Amygdala (tissue), 56 donors: ENCODE measurements around the gene PRKX.
"Not testable (repeated sequence)": the region's sequence is repeated elsewhere in the genome, so short reads cannot be mapped to it uniquely, and the experiment has no call there.

Experiments
- DNase-seq, 56 donors: peaks; one replicate each; lab custom pipeline; 2025; lab: John Stamatoyannopoulos, UW

PRKX gene

DNA sequence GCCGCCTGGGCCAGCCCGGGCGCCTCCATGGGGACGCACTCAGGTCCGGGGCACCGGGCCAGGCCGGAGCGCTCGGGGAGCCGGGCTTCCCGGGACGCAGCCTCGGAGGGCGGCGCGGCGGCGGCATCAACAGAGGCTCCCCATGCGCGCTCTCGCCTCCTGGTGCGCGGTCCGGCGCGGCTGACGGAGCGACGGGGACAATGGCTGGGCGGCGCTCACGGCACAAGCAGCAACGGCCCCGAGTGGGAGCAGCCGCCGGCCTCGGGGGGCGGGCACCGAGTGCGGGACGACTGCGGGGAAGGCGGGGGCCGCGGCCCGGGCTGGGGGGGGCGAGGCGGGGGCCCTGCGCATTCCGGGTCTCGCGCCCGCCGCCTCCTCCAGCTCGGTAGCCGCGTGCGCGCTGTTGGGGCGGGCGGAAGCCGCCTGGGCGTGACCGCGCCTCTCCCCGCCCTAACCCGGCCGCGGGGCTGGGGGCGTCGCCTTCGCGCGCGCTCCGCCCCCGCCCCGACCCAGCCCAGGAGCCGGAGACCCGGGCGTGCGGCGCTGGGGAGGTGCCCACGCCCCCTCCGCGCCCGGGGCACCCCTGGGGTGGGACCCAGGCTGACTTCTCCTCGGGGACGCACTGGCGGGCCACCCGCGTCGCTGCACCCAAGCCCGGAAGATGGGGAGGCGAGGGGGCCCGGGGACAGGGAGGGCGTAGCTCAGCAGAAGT, at the start of gene PRKX:
PRKX (minus strand) TSS at position 425 of the 712 bp plus-strand sequence; CDS start at position 29, 396 bp downstream.
- peak in 31 of 56 donors; percentile 1 to 69 (median 16) for DNase-seq

GRCh38 chrX:3763111-3763510, 49.7 kb upstream of the PRKX start:
- DNase-seq, result no peak

GRCh38 chrX:3757510-3758025, 44.1 kb upstream of the PRKX start:
- no peak for DNase-seq

DNA sequence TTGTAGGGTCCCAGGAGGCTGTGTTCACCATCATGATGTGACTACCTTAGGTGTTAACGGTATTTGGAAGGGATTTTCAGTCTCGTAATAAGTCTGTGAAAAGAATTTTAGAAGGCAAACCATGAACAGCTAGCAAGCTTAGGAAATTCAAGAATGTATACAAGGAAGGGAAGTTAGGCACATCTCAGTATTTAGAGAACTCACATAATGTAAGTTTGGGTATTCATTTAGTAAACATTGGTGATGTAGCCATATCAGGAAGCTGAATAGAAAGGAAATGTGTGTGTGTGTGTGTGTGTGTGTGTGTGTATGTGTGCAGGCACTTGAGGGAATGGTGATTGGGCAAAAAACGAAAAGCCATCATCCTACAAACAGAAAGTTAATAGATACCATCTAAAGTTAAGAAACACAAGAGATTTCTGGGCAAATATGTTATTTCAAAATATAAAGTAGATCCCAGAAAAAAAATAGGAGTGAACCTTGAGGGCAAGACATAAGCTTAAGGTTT, 34.7 kb upstream of the PRKX start:
- no peak for DNase-seq

DNA sequence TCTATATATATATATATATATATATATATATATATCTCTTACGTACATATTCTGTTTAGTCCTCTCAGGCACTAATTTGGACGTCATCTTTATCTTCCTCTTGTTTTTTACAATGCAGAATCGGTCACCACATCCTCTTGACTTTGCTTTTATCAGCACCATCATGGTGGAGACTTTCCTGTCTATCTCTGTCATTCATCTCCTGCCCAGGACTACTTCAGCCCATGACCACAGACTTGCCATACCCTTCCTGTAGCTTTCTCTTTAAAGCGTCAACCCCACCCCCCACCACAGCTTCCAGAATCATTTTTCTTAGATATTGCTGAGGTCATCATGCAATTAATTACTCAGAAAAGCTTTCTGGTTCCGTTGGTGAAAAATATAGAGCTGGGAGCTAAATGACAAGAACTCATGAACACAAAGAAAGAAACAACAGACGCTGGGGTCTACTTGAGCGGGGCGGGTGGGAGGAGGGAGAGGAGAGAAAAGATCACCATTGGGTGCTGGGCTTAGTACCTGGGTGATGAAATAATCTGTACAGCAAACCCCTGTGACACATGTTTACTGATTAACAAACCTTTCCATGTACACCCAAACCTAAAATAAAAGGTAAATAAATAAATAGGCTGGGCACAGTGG, 30.5 kb upstream of the PRKX start:
- DNase-seq, result no peak

DNA sequence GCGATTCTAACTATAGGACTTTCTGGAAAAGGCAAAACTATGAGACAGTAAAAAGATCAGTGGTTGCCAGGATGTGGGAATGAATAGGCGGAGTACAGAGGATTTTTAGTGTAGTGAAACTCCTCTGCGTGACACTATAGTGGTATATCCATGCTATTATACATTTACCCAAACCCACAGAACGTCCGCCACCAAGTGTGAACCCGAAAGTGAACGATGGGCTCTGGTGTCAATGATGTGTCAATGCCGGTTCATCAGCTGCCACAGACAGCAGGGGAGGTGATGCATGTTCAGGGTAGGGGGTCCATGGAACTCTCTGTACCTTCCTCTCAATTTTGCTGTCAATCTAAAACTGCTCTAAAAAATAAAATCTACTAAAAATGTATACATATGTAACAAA, 27.5 kb upstream of the PRKX start:
- not testable (repeated sequence) for DNase-seq

DNA sequence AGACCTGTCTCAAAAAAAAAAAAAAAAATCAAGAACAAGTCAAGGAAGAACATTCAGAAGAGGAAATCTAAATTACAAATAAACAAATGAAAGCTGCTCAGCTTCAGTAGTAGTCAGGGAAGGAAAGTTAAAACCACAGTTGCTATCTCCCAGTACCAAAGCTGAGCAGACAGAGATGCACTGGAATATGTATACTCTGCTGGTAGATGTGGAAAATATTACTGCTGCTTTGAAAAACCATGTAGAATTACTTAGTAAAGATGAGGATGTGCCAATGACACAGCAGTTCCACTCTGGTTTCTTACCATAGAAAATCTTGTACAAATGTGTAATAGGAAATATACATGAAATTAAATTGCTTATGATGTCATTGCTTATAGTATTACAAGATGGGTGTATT, 25.1 kb upstream of the PRKX start:
- DNase-seq, result no peak

DNA sequence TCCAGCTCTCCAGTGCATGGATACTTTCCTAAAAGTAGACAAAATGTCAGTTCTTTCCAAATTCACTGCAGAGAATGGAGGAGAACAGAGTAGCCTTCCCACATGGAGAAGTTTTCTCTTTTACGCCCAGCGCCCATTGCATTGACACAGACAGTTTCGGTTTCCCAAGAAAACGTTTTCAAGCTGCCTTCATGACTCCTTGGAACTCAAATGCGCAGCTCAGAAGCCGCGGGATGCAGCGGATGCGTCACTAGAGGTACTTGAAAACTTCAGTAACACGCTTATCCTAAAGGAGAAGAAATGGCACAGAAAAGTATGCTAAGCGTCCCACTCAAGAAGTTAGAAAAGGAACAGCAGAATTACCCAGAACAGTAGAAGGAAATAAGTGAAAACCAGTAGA, 23.1 kb upstream of the PRKX start:
- DNase-seq, result not testable (repeated sequence)

GRCh38 chrX:3735891-3736290, 22.4 kb upstream of the PRKX start:
- DNase-seq, result not testable (repeated sequence)

DNA sequence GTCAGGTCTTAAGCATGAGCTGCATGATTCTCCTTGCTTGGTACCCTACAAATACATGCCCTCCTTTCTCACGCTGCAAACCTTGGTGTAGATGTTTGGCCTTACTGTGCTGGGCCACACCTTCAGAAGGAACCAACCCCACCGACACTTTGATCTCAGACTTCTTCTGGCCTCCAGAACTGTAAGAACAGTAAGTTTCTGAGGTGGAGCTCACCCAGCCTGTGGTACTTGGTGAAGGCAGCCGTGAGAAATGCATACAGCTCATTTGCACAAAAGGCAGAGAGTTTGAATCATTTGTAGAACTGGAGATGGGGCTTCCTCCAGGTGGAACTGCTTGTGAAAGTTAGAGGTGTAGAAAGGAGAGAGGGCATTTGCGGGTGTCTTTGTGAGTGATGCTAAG, 21.0 kb upstream of the PRKX start:
- DNase-seq, result not testable (repeated sequence)

DNA sequence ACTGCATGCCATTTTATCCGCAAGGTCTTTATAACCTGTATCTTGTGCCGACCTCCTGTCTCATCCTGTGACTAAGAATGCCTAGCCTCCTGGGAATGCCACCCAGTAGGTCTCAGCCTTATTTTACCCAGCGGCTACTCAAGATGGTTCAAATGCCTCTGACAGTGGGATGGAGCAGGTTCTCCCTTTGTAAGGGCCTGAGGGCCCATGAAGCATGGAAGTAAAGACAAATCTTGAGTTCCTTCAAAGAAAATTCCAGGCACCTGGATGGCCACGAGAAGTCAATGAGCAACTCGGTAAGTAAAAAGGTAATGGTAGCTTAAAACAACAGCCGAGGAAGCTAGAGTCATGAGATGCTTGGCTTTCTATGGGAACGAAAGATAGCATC, 19.6 kb upstream of the PRKX start:
- DNase-seq, result no peak

DNA sequence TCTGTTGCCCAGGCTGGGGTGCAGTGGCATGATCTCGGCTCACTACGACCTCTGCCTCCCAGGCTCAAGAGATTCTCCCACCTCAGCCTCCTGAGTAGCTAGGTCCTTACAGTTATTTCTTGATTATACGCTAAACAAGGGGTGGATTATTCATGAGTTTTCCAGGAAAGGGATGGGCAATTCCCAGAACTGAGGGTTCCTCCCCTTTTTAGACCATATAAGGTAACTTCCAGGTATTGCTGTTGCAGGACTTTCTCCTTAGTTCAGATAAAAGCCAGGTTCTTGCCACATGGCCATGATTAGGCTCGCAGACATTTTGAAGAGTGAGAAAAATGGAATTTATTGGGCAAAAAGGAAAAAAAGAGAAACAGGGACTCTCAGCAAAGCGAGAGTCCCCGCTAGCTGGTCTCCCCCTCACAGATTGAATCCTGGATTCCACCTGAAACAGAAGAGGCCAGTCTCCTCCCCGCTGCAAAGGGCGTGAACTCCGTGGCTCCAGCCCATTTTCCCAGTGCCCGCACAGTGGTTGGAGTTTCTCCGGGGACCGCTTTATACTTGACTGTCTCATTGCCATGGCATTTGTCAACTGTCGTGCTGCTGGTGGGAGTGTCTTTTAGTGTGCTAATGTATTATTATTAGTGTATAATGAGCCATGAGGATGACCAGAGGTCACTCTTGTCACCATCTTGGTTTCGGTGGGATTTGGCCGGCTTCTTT, 19.0 kb upstream of the PRKX start:
- DNase-seq, result not testable (repeated sequence)

GRCh38 chrX:3728454-3728853, 15.0 kb upstream of the PRKX start:
- DNase-seq, result no peak

- DNase-seq, result not testable (repeated sequence)
Observed at GRCh38 chrX:3723460-3723859, 10.0 kb upstream of the PRKX start.

DNA sequence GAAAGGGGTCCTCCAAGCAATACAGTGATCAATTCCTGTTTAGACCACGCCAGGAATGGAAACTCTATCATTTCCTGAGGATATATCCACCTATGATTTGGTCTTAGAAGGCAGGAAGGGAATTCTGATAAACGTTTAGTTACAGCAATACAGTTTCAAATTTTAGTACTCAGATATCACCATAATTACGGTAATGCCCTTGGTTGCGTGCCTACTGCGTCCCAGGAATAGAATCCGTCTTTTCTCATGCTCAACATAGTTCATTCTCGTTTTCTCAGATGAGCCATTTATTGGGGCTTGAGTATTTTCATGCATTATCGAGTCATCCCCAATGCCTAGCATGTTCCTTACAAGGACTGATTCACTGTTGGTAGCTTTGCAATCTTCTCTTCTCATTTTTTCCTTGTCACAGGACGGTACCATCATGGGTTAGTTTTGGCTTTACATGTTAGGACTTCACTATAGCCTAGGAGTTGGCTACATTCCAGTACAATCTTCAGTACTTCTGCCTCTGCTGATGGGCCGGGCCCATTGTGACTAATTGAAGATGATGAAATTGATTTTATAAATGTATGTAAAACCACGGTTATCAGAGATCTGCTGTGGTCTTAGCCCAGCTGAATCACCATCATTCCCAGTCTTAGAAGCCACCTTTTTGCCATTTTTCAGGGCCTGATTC, 4.4 kb upstream of the PRKX start:
- DNase-seq, result no peak

DNA sequence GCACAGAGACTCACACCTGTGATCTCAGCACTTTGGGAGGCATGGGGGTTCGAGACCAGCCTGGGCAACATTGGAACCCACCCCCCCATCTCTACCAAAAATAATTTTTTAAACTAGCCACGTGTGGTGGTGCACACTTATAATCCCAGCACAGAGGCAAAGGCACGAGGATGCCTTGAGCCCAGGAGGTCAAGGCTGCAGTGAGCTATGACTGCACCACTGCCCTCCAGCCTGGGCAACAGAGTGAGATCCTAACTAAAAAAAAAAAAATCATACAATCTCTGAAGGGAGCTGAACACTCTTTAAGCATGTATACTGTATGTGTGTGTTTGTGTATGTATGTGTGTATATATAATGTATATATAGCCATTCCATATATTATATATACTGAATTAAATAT, 2.5 kb upstream of the PRKX start:
- DNase-seq, result no peak

GRCh38 chrX:3714706-3715479, 1.4 kb upstream of the PRKX start:
- DNase-seq, result not testable (repeated sequence)

- DNase-seq, result no peak
Observed at GRCh38 chrX:3713937-3714434, 537 bp upstream of the PRKX start.

DNA sequence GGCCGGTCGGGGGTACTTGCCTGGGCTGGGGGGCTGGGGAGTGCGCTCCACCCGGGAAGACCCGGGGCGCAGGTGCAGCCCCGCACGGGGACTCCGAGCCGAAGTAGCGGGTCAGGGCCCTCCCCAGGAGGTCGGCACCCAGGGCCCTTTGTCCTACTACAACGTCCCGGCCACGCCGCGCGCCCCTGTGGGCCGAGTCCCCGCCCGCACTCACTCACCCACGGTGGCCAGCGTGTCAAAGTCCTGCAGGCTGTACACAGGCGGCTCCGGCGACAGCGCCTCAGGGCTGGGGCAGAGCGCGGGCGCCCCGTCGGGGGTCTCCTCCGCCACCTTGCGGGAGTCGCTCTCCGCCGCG, 602 bp downstream of the PRKX start:
- DNase-seq, result peak in 3 of 56 donors; percentile 1 to 38 (median 3)
